ENCODE data around the gene STARD13.
"Not testable (repeated sequence)": the region's sequence is repeated elsewhere in the genome, so short reads cannot be mapped to it uniquely, and the experiment has no call there.

STARD13 gene

GRCh38 chr13:33193428-33193974 lies 92.1 kb downstream of the STARD13 start:
- DNase-seq, result no peak

GRCh38 chr13:33191425-33192210 lies 93.9 kb downstream of the STARD13 start:
- no peak for DNase-seq

GRCh38 chr13:33189470-33189869 lies 96.1 kb downstream of the STARD13 start:
- no peak for DNase-seq

- DNase-seq, result no peak
These were observed 97.3 kb downstream of the STARD13 start for GRCh38 chr13:33188093-33188882.

GRCh38 chr13:33186861-33187291 lies 98.7 kb downstream of the STARD13 start:
- DNase-seq, result no peak

- no peak for DNase-seq
These were observed 99.7 kb downstream of the STARD13 start for GRCh38 chr13:33185853-33186252.

- DNase-seq, result no peak
These were observed 101.0 kb downstream of the STARD13 start for GRCh38 chr13:33184530-33184929.

- DNase-seq, result no peak
These were observed 101.5 kb downstream of the STARD13 start for GRCh38 chr13:33184112-33184490.

- no peak for DNase-seq
These were observed 102.0 kb downstream of the STARD13 start for GRCh38 chr13:33183431-33184111.

- DNase-seq, result no peak
These were observed 102.8 kb downstream of the STARD13 start for GRCh38 chr13:33182729-33183128.

- DNase-seq, result no peak
These were observed 104.3 kb downstream of the STARD13 start for GRCh38 chr13:33181264-33181663.

GRCh38 chr13:33180122-33180804 lies 105.3 kb downstream of the STARD13 start:
- DNase-seq, result no peak

- DNase-seq, result no peak
These were observed 106.1 kb downstream of the STARD13 start for GRCh38 chr13:33179463-33179862.

GRCh38 chr13:33178209-33178840 lies 107.2 kb downstream of the STARD13 start:
- no peak for DNase-seq

GRCh38 chr13:33177340-33178208 lies 108.0 kb downstream of the STARD13 start:
- DNase-seq, result not testable (repeated sequence)

GRCh38 chr13:33176526-33176925 lies 109.0 kb downstream of the STARD13 start:
- no peak for DNase-seq

- DNase-seq, result no peak
These were observed 109.6 kb downstream of the STARD13 start for GRCh38 chr13:33175991-33176390.

GRCh38 chr13:33174931-33175330 lies 110.6 kb downstream of the STARD13 start:
- no peak for DNase-seq

GRCh38 chr13:33174491-33174890 lies 111.1 kb downstream of the STARD13 start:
- DNase-seq, result no peak

GRCh38 chr13:33172911-33173310 lies 112.6 kb downstream of the STARD13 start:
- no peak for DNase-seq

- no peak for DNase-seq
These were observed 113.2 kb downstream of the STARD13 start for GRCh38 chr13:33172400-33172799.
